CD14-positive monocyte (primary cell): ENCODE data around the gene GATA5. TPM values are rescaled to one million over a fixed set of nuclear protein-coding genes. Genes with fewer than 3 reads are reported as not detected.

ENCODE experiments used
- DNase-seq, 3 donors: peaks; one replicate each; pipeline ENCODE4 v3.0.0-alpha.2; 2011 to 2022
- H2AFZ ChIP-seq: 2 replicates; pipeline ENCODE4 v1.6.0; 2012; ENCODE audit warnings: mild to moderate bottlenecking, low read depth, low read length, inconsistent platforms; ENCODE audit not compliant: insufficient read depth, poor library complexity, severe bottlenecking
- H3K27ac ChIP-seq, 2 donors: 1 replicate in 1 of 2; 2 replicates in 1 of 2; pipeline ENCODE4 v1.5.1; 2012 to 2013; ENCODE audit warnings: low read length in 2 of 2, control low read depth in 1 of 2, inconsistent platforms in 1 of 2, low read depth in 1 of 2, mild to moderate bottlenecking in 1 of 2
- H3K27me3 ChIP-seq, 2 donors: one replicate each; pipeline versions ENCODE4 v1.6.0 to v1.6.1; 2011 to 2013; ENCODE audit warnings: low read length in 2 of 2; ENCODE audit not compliant: control insufficient read depth in 2 of 2, insufficient read depth in 2 of 2
- H3K36me3 ChIP-seq, 2 donors: replicated peaks in 1 of 2; 1 replicate in 1 of 2; 2 replicates in 1 of 2; pipeline versions ENCODE4 v1.5.1 to v1.6.1; 2012 to 2013; ENCODE audit warnings: low read length in 2 of 2, control low read depth in 1 of 2, inconsistent platforms in 1 of 2, mild to moderate bottlenecking in 1 of 2; ENCODE audit not compliant: insufficient read depth in 2 of 2, control insufficient read depth in 1 of 2
- H3K4me1 ChIP-seq, 2 donors: 1 replicate in 1 of 2; 2 replicates in 1 of 2; pipeline versions ENCODE4 v1.5.1 to v1.6.1; 2012 to 2013; ENCODE audit warnings: low read length in 2 of 2, control low read depth in 1 of 2, inconsistent platforms in 1 of 2, mild to moderate bottlenecking in 1 of 2, moderate library complexity in 1 of 2; ENCODE audit not compliant: insufficient read depth in 2 of 2, control insufficient read depth in 1 of 2
- H3K4me2 ChIP-seq: replicated peaks from 2 replicates; pipeline ENCODE3; 2012; ENCODE audit warnings: low read length, moderate library complexity, mild to moderate bottlenecking; ENCODE audit not compliant: poor library complexity, severe bottlenecking; ENCODE audit errors: extremely low read depth
- H3K4me3 ChIP-seq, 3 experiments: fragments of 200-600 bp in 1 of 3; sonication (generic) in 1 of 3; replicated peaks in 1 of 3; 1 replicate in 2 of 3; 2 replicates in 1 of 3; pipeline ENCODE4 v1.5.1; 2011 to 2013; ENCODE audit warnings: low read length in 3 of 3, mild to moderate bottlenecking in 3 of 3, control low read depth in 2 of 3, low read depth in 2 of 3, inconsistent platforms in 1 of 3, moderate library complexity in 1 of 3
- H3K79me2 ChIP-seq: 2 replicates; pipeline ENCODE4 v1.6.0; 2012; ENCODE audit warnings: mild to moderate bottlenecking, control low read depth, inconsistent platforms, low read length, moderate library complexity; ENCODE audit not compliant: insufficient read depth
- H3K9ac ChIP-seq: 2 replicates; pipeline ENCODE4 v1.6.0; 2017; ENCODE audit warnings: low read length, mild to moderate bottlenecking; ENCODE audit not compliant: insufficient read depth, poor library complexity, severe bottlenecking
- H3K9me3 ChIP-seq, 2 donors: replicated peaks in 1 of 2; 1 replicate in 1 of 2; 2 replicates in 1 of 2; pipeline versions ENCODE4 v1.5.1 to v1.6.1; 2012 to 2013; ENCODE audit warnings: low read length in 2 of 2, control low read depth in 1 of 2; ENCODE audit not compliant: control insufficient read depth in 1 of 2, insufficient read depth in 1 of 2
- H4K20me1 ChIP-seq: 2 replicates; pipeline ENCODE4 v1.6.0; 2012; ENCODE audit warnings: mild to moderate bottlenecking, low read length, control low read depth, moderate library complexity; ENCODE audit not compliant: insufficient read depth
- H3K27ac Mint-ChIP-seq, 7 donors: one replicate each; pipeline ENCODE4 v1.8.0; 2020; ENCODE audit warnings: mild to moderate bottlenecking in 7 of 7, mixed read lengths in 7 of 7, moderate library complexity in 6 of 7, inconsistent platforms in 2 of 7
- H3K27me3 Mint-ChIP-seq, 3 donors: one replicate each; pipeline ENCODE4 v1.8.0; 2021 to 2022; ENCODE audit warnings: low read depth in 3 of 3, mild to moderate bottlenecking in 3 of 3, mixed read lengths in 3 of 3, moderate library complexity in 3 of 3, inconsistent platforms in 1 of 3
- H3K36me3 Mint-ChIP-seq, 2 donors: one replicate each; pipeline ENCODE4 v1.8.0; 2020; ENCODE audit warnings: mixed read lengths in 2 of 2, inconsistent platforms in 1 of 2, mild to moderate bottlenecking in 1 of 2
- H3K4me1 Mint-ChIP-seq: one replicate; pipeline ENCODE4 v1.8.0; 2020; ENCODE audit warnings: mild to moderate bottlenecking, mixed read lengths
- H3K4me3 Mint-ChIP-seq, 2 donors: one replicate each; pipeline ENCODE4 v1.8.0; 2020; ENCODE audit warnings: mild to moderate bottlenecking in 2 of 2, mixed read lengths in 2 of 2, moderate library complexity in 1 of 2
- H3K9me3 Mint-ChIP-seq, 7 donors: one replicate each; pipeline ENCODE4 v1.8.0; 2020 to 2022; ENCODE audit warnings: mixed read lengths in 7 of 7, mild to moderate bottlenecking in 6 of 7, moderate library complexity in 6 of 7, inconsistent platforms in 2 of 7
- CTCF ChIP-seq: fragments of 200-600 bp; IDR thresholded peaks from one replicate; pipeline ENCODE4 v1.8.0; 2022; ENCODE audit warnings: antibody characterized with exemption, mild to moderate bottlenecking
- WGBS: methylation state at CpG from one replicate; pipeline ENCODE4 v1.1.5; 2013; ENCODE audit warnings: missing lambda C conversion rate; ENCODE audit not compliant: insufficient coverage; 5-methylcytosine and 5-hydroxymethylcytosine counted together
- intact Hi-C, 2 donors: fragments of 100-400 bp; cut with micrococcal nuclease; formaldehyde crosslinking; loops; one replicate each; pipeline versions ENCODE4 v1.15.0 to v1.15.1; 2023
- polyA plus RNA-seq, 3 donors: library from polyadenylated mRNA; depleted of rRNA in 1 of 3; unstranded in 2 of 3; stranded (reverse) in 1 of 3; fragments of 300-500 nt in 2 of 3; fragments of >200 nt in 1 of 3; fragmentation: Illumina TruSeq in 2 of 3; gene quantifications; 1 replicate in 2 of 3; 2 replicates in 1 of 3; pipeline ENCODE4 v1.2.3, GENCODE V29; 2012 to 2021

Gene GATA5
- polyA plus RNA-seq, 3 donors, result not detected

GRCh38 chr20:62466806-62467537 is 8.8 kb downstream of the GATA5 start:
- Histone ChIP-seq H3K36me3 (no peaks in the 10 kb centered on the region), H3K9me3 (no peaks in the 10 kb centered on the region), H3K79me2 (no peaks in the 10 kb centered on the region), H3K9ac (no peak overlapping the region), H3K27me3 (peaks cover 0 to 17% of the 10 kb centered on the region in 2 donors), H3K4me3 (no peak overlapping the region), H3K4me2 (no peak overlapping the region), H3K27ac (no peak overlapping the region), H3K4me1 (no peaks in the 10 kb centered on the region), H4K20me1 (no peaks in the 10 kb centered on the region), H2AFZ (no peak overlapping the region)
- H3K4me3 Mint-ChIP-seq, result no peak overlapping the region
- TF ChIP-seq CTCF, result no peak
- no peaks in the 10 kb centered on the region for H3K9me3 Mint-ChIP-seq
- WGBS, result 93% methylated on average over 11 of the region's 19 CpGs
- intact Hi-C loops, result no loop called here
- peaks cover 8 to 21% (median 14%) of the 10 kb centered on the region in 3 donors for H3K27me3 Mint-ChIP-seq
- H3K36me3 Mint-ChIP-seq, result no peaks in the 10 kb centered on the region
- DNase-seq, result no peak
- no peak overlapping the region for H3K27ac Mint-ChIP-seq
- H3K4me1 Mint-ChIP-seq, result no peaks in the 10 kb centered on the region

- H3K9me3 Mint-ChIP-seq, result no peaks in the 10 kb centered on the region
- no peaks in the 10 kb centered on the region for H3K4me1 ChIP-seq
- no peak overlapping the region for H3K27ac ChIP-seq
- H3K27ac Mint-ChIP-seq, result no peak overlapping the region
- no peak overlapping the region for H3K4me2 ChIP-seq
- no peaks in the 10 kb centered on the region for H3K36me3 Mint-ChIP-seq
- no peaks in the 10 kb centered on the region for H3K79me2 ChIP-seq
- no peak for DNase-seq
- H2AFZ ChIP-seq, result no peak overlapping the region
- 91% methylated on average over 41 of the region's 48 CpGs for WGBS
- peaks cover 8 to 19% (median 12%) of the 10 kb centered on the region in 3 donors for H3K27me3 Mint-ChIP-seq
- H3K9ac ChIP-seq, result no peak overlapping the region
- H3K27me3 ChIP-seq, result peaks cover 0 to 11% of the 10 kb centered on the region in 2 donors
- no peak overlapping the region for H3K4me3 Mint-ChIP-seq
- no peaks in the 10 kb centered on the region for H4K20me1 ChIP-seq
- H3K36me3 ChIP-seq, result no peaks in the 10 kb centered on the region
- no peaks in the 10 kb centered on the region for H3K4me1 Mint-ChIP-seq
- no peak overlapping the region for H3K4me3 ChIP-seq
- TF ChIP-seq CTCF, result no peak
- intact Hi-C loops, result no loop called here
- H3K9me3 ChIP-seq, result no peaks in the 10 kb centered on the region
Observed at GRCh38 chr20:62466072-62466760, 9.6 kb downstream of the GATA5 start.
